Stomach (tissue), 4 donors: ENCODE measurements around the gene WDR5.

Source experiments
- POLR2A ChIP-seq, 4 donors: fragments of 450-650 bp; IDR thresholded peaks; one replicate each; pipeline ENCODE4 v1.6.1; 2016; ENCODE audit warnings: antibody characterized with exemption in 4 of 4, control low read depth in 2 of 4, mild to moderate bottlenecking in 1 of 4, moderate library complexity in 1 of 4
- POLR2AphosphoS5 ChIP-seq, 3 donors: sonication (generic); formaldehyde crosslinking; IDR thresholded peaks; one replicate each; pipeline ENCODE4 v1.6.1; 2016; ENCODE audit warnings: antibody characterized with exemption in 3 of 3
- TF ChIP-seq, protein P1 (sequence below), 7 experiments: fragments of 450-650 bp in 4 of 7; fragments of 200-600 bp in 3 of 7; sonication (generic) in 3 of 7; IDR thresholded peaks; one replicate each; pipeline ENCODE4 v1.5.1; 2016 to 2019; ENCODE audit warnings: antibody characterized with exemption in 7 of 7, control low read depth in 2 of 7, mild to moderate bottlenecking in 1 of 7

DNA sequence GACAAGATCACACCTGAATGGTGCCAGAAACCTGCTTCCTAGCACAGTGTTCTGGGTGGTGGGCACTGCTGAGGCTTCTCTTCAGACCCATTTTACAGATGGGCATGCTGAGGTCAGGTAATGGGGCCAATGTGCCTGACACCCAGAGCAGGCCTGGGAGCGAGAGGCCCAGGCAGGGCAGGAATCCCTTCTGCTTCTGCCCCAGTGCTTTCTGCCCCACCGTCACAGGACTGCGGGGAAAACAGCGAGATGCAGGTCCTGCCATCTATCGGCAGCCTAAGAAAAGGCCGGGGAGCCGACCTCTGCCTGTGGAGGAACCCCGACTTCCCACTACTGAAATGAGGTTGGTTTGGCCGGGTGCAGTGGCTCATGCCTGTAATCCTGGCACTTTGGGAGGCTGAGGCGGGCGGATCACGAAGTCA is 51.2 kb downstream of the WDR5 start:
- TF ChIP-seq, protein P1, sequence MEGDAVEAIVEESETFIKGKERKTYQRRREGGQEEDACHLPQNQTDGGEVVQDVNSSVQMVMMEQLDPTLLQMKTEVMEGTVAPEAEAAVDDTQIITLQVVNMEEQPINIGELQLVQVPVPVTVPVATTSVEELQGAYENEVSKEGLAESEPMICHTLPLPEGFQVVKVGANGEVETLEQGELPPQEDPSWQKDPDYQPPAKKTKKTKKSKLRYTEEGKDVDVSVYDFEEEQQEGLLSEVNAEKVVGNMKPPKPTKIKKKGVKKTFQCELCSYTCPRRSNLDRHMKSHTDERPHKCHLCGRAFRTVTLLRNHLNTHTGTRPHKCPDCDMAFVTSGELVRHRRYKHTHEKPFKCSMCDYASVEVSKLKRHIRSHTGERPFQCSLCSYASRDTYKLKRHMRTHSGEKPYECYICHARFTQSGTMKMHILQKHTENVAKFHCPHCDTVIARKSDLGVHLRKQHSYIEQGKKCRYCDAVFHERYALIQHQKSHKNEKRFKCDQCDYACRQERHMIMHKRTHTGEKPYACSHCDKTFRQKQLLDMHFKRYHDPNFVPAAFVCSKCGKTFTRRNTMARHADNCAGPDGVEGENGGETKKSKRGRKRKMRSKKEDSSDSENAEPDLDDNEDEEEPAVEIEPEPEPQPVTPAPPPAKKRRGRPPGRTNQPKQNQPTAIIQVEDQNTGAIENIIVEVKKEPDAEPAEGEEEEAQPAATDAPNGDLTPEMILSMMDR (IDR thresholded peaks at IDR 0.05), result no peak
- TF ChIP-seq POLR2A (IDR thresholded peaks at IDR 0.05) (no peak), POLR2AphosphoS5 (IDR thresholded peaks at IDR 0.05) (no peak)
